Lung (tissue), 12 donors: ENCODE results near the gene PPP1R12C. TPM values are rescaled to one million over a fixed set of nuclear protein-coding genes. Genes with fewer than 3 reads are reported as not detected.

ENCODE experiments used
- ATAC-seq: fragments of 200-7000 bp; cut with Tn5 transposase; one replicate; pipeline ENCODE4 v1.9.1; 2020; ENCODE audit warnings: moderate number of reproducible peaks; ENCODE audit not compliant: insufficient read depth, low FRiP score
- DNase-seq, 3 donors: peaks; one replicate each; pipeline ENCODE4 v3.0.0-alpha.2; 2013 to 2017
- H3K27ac ChIP-seq, 2 donors: one replicate each; pipeline ENCODE4 v1.5.1; 2013; ENCODE audit warnings: mild to moderate bottlenecking in 2 of 2, moderate library complexity in 2 of 2, control low read depth in 1 of 2, inconsistent platforms in 1 of 2, low read depth in 1 of 2, low read length in 1 of 2
- H3K27me3 ChIP-seq, 3 donors: one replicate each; pipeline ENCODE4 v1.5.1; 2013; ENCODE audit warnings: low read length in 2 of 3; ENCODE audit not compliant: control insufficient read depth in 3 of 3, insufficient read depth in 3 of 3
- H3K36me3 ChIP-seq, 4 donors: one replicate each; pipeline ENCODE4 v1.5.1; 2013; ENCODE audit warnings: low read length in 4 of 4, mild to moderate bottlenecking in 1 of 4, moderate library complexity in 1 of 4; ENCODE audit not compliant: control insufficient read depth in 4 of 4, insufficient read depth in 4 of 4
- H3K4me1 ChIP-seq, 5 donors: one replicate each; pipeline ENCODE4 v1.5.1; 2013; ENCODE audit warnings: low read length in 5 of 5, mild to moderate bottlenecking in 2 of 5, moderate library complexity in 1 of 5; ENCODE audit not compliant: control insufficient read depth in 5 of 5, insufficient read depth in 5 of 5
- H3K4me3 ChIP-seq: one replicate; pipeline ENCODE4 v1.5.1; 2013; ENCODE audit warnings: mild to moderate bottlenecking, control low read depth, moderate library complexity
- H3K9ac ChIP-seq, 2 donors: one replicate each; pipeline ENCODE4 v1.5.1; 2013; ENCODE audit warnings: low read length in 2 of 2, control low read depth in 1 of 2; ENCODE audit not compliant: insufficient read depth in 1 of 2
- H3K9me3 ChIP-seq, 4 donors: one replicate each; pipeline ENCODE4 v1.5.1; 2013; ENCODE audit warnings: low read length in 3 of 4, mild to moderate bottlenecking in 1 of 4, moderate library complexity in 1 of 4; ENCODE audit not compliant: control insufficient read depth in 4 of 4, insufficient read depth in 3 of 4
- WGBS, 2 donors: extraction: QIAGEN DNeasy Blood & Tissue Kit; methylation state at CpG; one replicate each; pipeline ENCODE4 v1.1.7; 2013; 5-methylcytosine and 5-hydroxymethylcytosine counted together
- polyA plus RNA-seq, 2 donors: library from polyadenylated mRNA; stranded (reverse); fragments of 200-250 nt; gene quantifications; one replicate each; pipeline ENCODE4 v1.2.1, GENCODE V29; 2013
- total RNA-seq, 2 donors: library from RNA; depleted of rRNA in 1 of 2; stranded (reverse); fragments of >200 nt in 1 of 2; gene quantifications; one replicate each; pipeline ENCODE4 v1.2.1, GENCODE V29; 2014 to 2021
- TF ChIP-seq, protein P1 (sequence below): IDR thresholded peaks from 2 replicates; pipeline ENCODE4 v1.5.1; 2012; ENCODE audit warnings: mild to moderate bottlenecking; ENCODE audit errors: control extremely low read depth, extremely low read depth
- donor health status: control.
- donor health status: control.
- donor health status: Bipolar disorder and iron deficiency.
- donor health status: healthy.
- donor health status: DM: yes; HTN: yes; CAD: no.

The PPP1R12C gene
- total and polyA plus RNA-seq, 4 donors, result 47.4 to 163 (median 111) TPM

DNA sequence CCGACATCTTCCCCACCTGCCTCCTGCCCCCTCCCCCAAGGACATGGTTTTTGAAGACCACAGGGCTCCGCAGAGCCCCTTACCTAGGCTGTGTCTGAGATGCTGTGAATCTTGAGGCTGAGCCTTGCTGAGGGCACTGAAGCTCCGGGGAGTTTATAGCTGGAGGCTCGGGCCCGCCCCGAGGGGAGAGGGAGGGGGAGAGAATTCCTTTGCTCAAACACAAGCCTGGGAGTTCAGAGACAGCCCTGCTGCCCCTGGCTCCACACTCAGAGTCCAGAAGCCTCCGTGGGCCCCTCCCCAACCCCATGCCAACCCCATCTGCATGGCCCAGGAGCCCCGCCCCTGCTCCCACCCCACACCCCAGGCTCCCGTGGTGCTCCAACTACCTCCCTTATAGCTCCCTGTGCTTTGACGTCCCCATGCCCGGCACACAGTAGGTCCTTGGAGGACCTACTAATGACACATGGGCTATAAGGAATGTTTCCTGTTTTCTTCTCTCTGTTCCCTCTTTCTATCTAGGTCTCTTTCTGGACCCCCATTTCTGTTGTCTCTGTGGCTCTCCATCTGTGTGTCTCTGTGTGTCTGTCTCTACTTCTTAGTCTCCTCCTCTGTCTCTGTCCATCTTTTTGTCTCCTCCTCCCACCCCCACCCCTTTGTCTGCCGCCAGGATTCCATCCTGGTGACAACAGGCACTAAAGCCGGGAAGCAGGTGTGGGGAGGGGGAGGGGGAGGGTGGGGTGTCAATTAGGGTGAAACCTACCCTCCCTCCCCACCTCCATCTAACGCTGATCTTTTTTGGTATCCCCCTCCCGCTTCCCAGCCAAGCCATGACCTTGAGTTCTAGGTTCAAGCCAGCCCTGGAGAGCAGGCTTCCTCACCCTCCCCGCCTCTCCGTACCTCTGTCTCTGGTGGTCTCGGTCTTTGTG is 31.9 kb upstream of the PPP1R12C start, which contains the start of gene TNNT1:
TNNT1 (minus strand) TSS at position 129 of the 926 bp plus-strand sequence. CDS start 2,049 bp downstream, outside the sequence.
- H3K9ac ChIP-seq, result no peak within 1 kb of the TSS
- H3K36me3 ChIP-seq, result no peaks in the 10 kb centered on the region
- H3K4me1 ChIP-seq, result peaks cover 0 to 4% (median 0%) of the 10 kb centered on the region in 5 donors
- H3K9me3 ChIP-seq, result peaks cover 0 to 6% (median 0%) of the 10 kb centered on the region in 4 donors
- ATAC-seq (no peak), DNase-seq (no peak)
- TF ChIP-seq, protein P1, sequence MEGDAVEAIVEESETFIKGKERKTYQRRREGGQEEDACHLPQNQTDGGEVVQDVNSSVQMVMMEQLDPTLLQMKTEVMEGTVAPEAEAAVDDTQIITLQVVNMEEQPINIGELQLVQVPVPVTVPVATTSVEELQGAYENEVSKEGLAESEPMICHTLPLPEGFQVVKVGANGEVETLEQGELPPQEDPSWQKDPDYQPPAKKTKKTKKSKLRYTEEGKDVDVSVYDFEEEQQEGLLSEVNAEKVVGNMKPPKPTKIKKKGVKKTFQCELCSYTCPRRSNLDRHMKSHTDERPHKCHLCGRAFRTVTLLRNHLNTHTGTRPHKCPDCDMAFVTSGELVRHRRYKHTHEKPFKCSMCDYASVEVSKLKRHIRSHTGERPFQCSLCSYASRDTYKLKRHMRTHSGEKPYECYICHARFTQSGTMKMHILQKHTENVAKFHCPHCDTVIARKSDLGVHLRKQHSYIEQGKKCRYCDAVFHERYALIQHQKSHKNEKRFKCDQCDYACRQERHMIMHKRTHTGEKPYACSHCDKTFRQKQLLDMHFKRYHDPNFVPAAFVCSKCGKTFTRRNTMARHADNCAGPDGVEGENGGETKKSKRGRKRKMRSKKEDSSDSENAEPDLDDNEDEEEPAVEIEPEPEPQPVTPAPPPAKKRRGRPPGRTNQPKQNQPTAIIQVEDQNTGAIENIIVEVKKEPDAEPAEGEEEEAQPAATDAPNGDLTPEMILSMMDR, result no peak
- WGBS, 2 donors, result 14 to 39% methylated on average over 18 of the region's 18 CpGs
- H3K27ac ChIP-seq, result peak within 1 kb of the TSS in 1 of 2 donors; percentile 62
- no peak within 1 kb of the TSS for H3K4me3 ChIP-seq
- H3K27me3 ChIP-seq, result peaks cover 11 to 41% (median 18%) of the 10 kb centered on the region in 3 donors

DNA sequence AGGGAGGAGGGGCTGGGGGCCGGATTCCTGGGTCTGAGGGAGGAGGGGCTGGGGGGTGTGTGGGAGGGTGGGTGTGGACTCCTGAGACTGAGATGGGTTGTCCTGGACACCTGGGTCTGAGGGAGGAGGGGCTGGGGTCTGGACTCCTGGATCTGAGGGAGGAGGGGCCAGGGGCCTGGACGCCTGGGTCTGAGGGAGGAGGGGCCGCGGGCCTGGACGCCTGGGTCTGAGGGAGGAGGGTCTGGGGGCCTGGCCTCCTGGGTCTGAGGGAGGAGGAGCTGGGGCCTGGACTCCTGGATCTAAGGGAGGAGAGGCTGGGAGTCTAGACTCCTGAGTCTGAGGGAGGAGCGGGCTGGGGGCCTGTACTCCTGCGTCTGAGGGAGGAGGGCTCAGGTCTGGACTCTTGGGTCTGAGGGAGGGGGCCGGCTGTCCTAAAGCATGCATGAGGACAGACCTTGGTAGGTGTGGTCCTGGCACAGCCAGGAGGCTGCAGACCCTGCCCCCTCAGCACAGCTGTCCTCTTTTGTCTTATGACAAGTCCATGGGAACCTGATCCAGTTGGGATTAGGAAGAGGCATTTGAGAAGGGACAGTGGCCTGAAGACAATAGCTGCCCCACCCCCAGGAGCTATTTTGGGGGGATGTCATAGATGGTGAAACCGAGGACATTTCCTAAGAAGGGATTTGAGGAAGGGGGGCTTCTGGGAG is 30.3 kb upstream of the PPP1R12C start:
- Histone ChIP-seq H3K9ac (no peak overlapping the region), H3K4me1 (peaks cover 0 to 4% (median 0%) of the 10 kb centered on the region in 5 donors)
- 34 to 52% methylated on average over 8 to 9 of the region's 9 CpGs for WGBS, 2 donors

DNA sequence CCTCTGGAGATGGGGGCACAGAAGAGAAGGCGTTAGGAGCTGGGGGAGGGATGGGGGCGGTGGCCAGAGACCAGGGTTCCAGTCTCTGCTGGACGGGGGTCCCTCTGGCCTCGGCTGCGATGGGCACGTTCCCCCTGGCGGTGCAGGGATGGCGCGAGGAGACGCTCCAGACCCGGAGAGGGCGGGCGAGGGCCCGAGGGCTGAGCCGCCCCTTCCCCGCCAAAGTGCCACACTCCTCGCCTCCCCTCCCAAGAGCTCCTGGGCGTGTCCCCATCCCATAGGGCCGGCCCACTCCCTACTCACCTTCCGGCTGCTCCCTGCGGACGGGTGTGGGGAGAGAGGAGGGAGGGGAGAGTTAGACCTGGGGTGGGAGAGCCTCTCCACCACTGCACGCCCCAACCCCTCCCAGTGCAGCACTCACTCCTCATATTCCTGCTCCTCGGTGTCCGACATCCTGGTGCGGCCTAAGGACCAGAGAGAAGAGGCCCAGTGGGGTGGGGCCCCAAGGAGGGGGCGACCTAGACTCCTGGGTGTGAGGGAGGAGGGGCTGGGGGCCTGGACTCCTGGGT is 29.4 kb upstream of the PPP1R12C start:
- no peaks in the 10 kb centered on the region for H3K36me3 ChIP-seq
- H3K9ac ChIP-seq, result no peak overlapping the region
- H3K27ac ChIP-seq, result peak overlapping the region in 1 of 2 donors; percentile 26
- ATAC-seq (no peak), DNase-seq (no peak)
- H3K4me3 ChIP-seq, result no peak overlapping the region
- TF ChIP-seq, protein P1, result no peak
- 2 to 3% methylated on average over 24 to 27 of the region's 27 CpGs for WGBS, 2 donors
- H3K4me1 ChIP-seq, result peaks cover 0 to 4% (median 0%) of the 10 kb centered on the region in 5 donors
- H3K27me3 ChIP-seq, result peaks cover 11 to 51% (median 28%) of the 10 kb centered on the region in 3 donors
- peaks cover 0 to 7% (median 0%) of the 10 kb centered on the region in 4 donors for H3K9me3 ChIP-seq

More for the DNA sequence above, 30.3 kb upstream of the PPP1R12C start:
- Histone ChIP-seq H3K9me3 (peaks cover 0 to 9% (median 0%) of the 10 kb centered on the region in 4 donors), H3K4me3 (no peak overlapping the region), H3K27me3 (peaks cover 11 to 51% (median 26%) of the 10 kb centered on the region in 3 donors), H3K36me3 (no peaks in the 10 kb centered on the region), H3K27ac (no peak overlapping the region)
- DNase-seq, result no peak
- no peak for ATAC-seq
- TF ChIP-seq, protein P1, result no peak
